DMS79 treated with DMSO at 0.1 percent for 48 hours (cell line): Measurements from ENCODE around the gene RNF220.

Experiments used
- DNase-seq: peaks from one replicate; lab custom pipeline; 2025; lab: John Stamatoyannopoulos, UW

RNF220 gene

DNA sequence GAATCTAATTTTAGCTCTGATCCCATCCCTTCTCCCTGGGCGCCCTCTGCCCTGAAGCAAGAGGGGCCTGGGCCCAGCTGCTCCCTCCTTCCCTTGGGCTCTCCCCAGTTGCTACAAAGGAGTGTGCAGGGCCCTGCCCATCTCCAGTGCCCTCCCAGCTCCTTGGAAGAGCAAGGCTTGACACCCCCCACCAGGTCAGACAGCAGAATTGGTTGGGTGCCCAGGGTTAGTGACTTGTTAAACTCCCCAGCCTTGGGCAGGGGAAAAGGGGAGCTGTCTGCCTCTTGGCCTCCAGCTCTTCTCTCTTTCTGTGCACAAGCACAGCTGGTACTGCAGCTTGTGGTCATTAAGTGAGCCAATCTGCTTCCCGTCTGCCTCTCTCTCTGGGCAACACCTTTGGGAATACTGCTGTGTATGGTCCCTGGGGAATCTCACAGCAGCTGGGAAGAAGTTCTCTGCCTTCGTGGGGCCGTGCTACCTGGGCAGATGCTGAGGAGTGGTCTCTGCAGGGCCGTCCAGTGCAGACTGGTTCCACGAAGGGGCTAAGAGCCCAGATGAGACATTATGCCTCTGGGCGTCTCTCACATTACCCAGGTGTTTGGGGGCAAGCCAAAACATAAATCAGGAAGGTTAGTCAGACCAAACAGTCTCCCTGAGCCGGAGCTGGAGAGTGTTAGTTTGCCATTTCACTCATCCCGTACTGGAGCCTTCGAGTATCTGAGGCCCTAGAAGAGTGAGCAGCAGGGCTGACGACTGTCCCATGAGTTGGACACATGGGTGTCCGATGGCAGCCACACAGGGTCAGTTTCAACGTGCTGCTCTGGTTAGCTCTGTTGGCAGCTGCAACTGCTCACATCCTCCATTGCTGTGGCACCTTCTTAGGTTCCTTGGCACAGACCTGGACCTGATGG, 231.9 kb downstream of the RNF220 start:
- peak; percentile 93 for DNase-seq

GRCh38 chr1:44637702-44638411, 232.8 kb downstream of the RNF220 start:
- DNase-seq, result peak; percentile 79

DNA sequence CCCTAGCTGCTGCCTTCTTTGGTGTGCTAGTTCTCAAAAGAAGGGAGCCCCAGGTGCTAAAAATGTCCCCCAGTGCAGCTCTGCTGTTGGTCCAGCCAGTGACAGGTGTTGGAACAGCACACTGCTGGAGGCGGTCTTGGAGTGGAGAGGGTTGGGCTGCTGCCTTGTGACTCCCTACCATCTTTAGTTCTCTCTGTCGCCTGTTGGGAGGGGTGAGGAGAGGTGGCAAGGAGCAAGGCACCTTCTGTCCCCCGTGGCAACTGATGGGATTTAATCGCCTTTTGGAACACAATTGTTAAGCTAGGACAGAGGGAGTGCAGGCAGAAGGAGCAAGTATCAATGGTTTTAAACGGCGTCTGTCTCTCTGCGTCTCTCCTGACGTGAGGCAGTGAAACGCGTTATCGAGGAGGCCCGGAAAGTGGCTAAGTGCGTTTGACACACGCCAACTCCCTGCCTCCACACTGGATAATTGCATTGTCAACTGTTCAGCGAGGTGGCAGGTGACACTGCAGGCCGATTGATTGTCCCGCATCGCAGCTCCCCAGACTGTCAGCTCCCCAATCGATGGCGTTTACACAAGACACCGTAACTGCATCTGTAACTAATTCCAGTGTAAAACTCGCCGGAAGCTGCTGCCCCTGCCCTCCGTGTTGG, 235.3 kb downstream of the RNF220 start:
- no peak for DNase-seq

- DNase-seq, result no peak
Observed at GRCh38 chr1:44641126-44642102, 236.4 kb downstream of the RNF220 start.

GRCh38 chr1:44642255-44642654, 237.2 kb downstream of the RNF220 start:
- no peak for DNase-seq

- DNase-seq, result no peak
Observed at GRCh38 chr1:44642925-44643324, 237.9 kb downstream of the RNF220 start.

GRCh38 chr1:44643721-44644334, 238.8 kb downstream of the RNF220 start:
- peak; percentile 45 for DNase-seq

- no peak for DNase-seq
Observed at GRCh38 chr1:44644806-44645205, 239.8 kb downstream of the RNF220 start.

GRCh38 chr1:44645476-44646244, 240.6 kb downstream of the RNF220 start:
- DNase-seq, result no peak

- no peak for DNase-seq
Observed at GRCh38 chr1:44646261-44647110, 241.4 kb downstream of the RNF220 start.

- DNase-seq, result no peak
Observed at GRCh38 chr1:44647896-44648295, 242.8 kb downstream of the RNF220 start.

- DNase-seq, result no peak
Observed at GRCh38 chr1:44648529-44649250, 243.6 kb downstream of the RNF220 start.

GRCh38 chr1:44649788-44650158, 244.7 kb downstream of the RNF220 start:
- DNase-seq, result no peak

GRCh38 chr1:44650159-44650831, 245.2 kb downstream of the RNF220 start:
- DNase-seq, result no peak

- no peak for DNase-seq
Observed at GRCh38 chr1:44651069-44651468, 246.0 kb downstream of the RNF220 start.

DNA sequence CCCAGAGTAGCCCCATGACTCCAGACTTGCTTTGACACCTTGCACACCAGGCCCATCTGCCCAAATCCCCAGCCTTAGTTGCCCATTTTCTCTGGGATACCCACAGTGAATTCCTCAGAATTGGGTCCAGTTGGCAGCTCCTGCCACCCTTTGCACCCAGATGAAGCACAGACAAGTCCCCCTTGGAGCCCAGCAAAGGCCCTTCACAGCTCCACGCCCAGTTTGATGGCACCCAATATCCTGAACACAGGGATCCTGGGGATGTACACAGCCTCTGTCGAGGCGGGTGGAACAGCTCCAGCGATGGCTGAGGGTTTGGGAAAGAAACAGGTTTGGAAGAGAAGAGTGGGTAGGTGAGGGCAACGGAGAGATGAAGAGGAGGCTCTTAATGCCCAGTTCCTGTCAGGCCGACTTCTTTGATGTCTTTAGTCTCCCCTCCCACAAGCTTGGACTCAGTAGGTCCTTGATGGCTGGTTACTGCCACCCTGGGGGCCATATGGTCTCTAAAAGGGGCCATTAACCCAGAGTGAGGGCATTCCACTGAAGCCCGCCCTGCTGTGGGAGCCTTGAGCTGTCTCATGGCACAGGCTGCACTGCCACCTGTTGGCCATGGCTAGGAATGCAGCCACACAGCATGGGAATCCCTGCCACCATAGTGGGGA, 247.5 kb downstream of the RNF220 start:
- DNase-seq, result peak; percentile 54

DNA sequence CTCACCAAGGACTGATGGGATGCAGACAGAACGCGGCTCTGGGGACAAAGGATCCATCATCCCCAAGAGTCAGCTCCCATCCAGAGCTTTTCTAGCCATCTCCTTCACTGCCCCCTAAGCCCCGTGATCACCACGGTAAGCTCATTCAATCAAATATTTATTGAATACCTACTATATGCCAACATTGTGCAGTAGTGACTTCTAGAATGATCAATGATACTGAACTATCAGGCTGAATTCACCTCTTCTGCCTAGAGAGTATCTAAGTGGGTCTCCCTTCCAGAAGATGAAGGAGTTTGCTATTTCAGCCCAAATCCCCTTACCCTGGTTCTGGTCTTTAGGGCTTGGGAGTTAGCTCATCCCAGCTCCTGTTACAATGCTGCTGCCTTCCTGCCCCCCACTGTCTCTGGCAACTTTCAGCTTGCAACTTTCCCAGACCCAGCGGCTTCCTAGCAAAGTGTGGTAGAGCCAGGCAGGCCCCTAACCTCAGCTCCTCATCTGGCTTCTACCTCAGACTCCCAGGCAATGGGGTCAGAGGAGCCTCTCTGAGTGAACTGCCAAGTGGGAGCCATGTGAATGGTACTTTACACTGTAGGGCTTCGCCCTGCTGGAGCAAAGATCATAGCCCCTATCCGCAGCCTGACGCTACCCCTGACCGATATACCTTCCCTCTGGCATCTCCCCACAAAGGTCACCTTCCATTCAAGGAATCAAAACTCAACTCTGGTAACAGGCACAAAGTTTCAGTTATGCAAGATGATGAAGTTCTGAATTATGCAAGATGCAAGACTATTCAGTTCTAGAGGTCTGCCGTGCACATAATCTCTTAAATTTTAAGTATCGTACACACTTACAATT, 248.3 kb downstream of the RNF220 start:
- DNase-seq, result no peak
